ENCODE results near the gene FAM222B.

The FAM222B gene

DNA sequence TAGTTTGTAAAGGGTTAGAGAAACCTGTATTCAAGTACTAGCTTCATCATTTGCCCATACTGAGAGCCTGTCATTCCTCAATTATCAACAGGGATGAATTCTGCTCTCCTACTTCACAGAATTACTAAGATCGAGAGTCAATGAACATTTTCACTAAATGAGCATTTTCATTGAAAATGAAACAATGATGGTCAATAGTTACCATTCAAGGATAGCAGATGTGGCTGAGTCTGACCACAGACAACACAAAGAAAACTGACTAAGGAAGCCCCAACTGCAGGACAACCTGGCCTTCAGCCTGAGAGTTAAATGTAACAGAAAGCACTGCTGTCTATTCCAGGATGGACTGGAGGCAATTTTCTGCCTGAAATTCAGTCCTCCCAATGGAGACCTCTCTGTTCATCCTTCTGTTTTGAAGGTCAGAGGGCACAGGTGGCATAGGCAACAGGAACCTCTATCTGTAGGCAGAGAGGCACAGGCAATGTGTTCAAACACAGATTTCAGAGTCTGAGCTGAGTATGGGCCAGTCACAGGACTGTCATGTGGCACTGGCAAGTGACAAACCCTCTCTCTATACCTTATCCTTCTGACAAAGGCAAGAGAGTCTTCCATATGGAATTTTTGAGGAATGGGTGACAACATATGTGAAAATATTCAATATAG lies 79.3 kb downstream of the FAM222B start:
- DNase-seq: no peak

DNA sequence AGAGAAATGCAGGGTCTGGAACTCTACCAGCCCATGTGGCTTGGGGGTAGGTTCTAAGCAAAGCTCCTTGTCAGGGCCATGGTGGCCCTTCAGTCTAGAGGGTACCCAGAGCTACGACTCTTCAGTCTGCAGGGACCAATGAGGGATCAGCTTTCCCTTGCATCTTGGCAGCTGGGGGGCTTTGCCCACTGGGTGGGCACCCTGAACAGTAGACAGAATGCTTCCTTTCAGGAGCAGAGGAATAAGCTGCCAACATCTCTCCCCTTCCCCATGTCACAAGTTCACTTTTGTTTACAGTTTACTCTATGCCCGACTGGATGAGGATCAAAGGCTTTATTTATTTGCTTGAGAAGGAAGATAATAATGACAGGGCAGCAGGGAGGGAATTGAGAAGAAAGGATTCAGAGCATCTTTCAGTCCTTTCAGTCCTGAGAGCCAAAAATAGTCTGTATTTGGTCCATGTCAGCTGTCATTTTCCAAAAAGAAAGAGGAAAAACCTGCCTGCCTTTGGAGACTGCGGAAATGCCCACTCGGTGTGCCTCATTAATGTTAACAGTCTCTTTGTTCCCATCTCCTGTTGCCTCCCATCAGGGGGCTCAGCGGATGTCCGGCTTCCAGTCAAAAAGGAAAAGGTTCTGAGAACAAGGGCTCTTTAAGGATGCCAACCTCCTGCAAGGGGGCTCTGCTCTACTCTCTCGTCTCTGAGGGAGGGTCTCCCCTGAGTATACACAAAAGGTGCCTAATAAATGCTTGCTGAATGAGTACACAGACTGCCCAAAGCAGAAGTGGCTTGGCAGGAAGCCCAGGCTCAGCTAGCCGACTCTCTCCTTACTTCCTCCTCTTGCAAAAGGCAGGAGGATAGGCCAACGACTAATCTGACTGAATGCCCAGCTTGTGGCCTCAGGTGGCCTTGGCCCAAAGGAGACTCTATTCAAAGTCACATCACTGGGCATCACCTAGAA lies 81.7 kb downstream of the FAM222B start:
- DNase-seq: no peak

DNA sequence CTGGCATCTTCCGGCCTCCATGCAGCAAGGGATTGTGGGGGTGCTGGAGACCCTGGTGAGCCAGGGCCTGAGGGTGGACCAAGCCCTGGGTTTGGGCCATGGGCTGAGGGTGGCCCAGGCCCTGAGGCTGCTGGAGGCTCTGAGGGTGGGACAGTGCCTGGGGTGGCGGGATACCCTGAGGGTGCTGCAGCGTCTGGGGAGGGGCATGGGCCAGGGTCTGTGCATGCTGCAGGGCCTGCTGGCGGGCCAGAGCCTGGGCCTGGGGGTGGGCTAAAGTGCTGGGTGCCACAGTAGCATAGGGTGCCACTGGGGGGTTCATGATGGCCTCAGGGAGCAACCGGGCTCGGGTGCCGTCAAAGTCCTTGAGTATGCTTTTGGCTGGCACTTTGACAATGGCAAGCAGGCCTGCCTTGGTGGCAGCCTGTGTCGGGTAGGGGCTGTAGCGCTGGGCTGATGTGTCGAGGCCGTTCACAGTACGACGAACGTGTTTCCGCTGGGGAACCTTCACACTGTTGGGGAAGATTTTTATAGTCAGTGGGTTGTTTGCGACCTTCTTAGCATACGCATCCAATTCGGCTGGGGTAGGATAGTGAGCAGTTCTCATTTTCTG lies 83.2 kb downstream of the FAM222B start:
- no peak for DNase-seq

- no peak for DNase-seq
These were observed 84.0 kb downstream of the FAM222B start for GRCh38 chr17:28758411-28759121.

DNA sequence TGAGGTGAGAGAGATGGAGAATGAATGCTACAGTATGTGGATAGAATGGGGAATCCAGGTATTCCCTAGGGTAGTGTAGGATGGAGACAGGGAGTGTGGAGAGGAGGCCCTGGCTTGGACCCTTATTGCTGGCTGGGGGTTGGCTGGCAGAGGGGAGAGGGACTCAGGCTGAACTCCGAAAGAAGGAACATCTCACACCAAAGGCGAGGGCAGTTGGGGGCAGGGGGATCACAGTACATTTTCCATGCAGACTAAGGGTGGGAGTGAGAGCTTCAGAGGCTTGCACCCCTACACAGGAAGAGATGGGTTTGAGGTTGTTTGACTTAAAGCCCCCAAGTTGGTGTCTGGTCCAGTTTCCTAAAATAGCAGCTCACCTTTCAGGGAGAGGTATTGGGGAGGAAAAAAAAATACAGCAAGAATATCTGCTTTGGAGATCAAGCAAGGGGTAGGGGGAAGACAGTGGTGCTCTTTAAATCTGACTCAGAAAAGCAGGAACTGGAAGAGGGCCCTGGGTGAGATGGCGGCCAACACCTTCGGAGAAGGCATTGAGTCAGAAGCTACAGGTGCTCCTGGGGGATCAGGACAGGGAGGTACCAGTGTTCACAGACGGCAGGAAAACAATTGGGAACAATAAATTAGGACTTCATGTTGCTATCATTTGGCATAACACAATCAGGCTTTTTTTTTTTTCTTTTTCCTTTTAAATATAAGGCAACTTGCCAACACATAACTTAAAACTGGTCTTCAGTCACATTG lies 86.4 kb downstream of the FAM222B start:
- DNase-seq: no peak

- DNase-seq: no peak
These were observed 87.1 kb downstream of the FAM222B start for GRCh38 chr17:28755486-28755885.

- no peak for DNase-seq
These were observed 90.8 kb downstream of the FAM222B start for GRCh38 chr17:28751600-28752366.

DNA sequence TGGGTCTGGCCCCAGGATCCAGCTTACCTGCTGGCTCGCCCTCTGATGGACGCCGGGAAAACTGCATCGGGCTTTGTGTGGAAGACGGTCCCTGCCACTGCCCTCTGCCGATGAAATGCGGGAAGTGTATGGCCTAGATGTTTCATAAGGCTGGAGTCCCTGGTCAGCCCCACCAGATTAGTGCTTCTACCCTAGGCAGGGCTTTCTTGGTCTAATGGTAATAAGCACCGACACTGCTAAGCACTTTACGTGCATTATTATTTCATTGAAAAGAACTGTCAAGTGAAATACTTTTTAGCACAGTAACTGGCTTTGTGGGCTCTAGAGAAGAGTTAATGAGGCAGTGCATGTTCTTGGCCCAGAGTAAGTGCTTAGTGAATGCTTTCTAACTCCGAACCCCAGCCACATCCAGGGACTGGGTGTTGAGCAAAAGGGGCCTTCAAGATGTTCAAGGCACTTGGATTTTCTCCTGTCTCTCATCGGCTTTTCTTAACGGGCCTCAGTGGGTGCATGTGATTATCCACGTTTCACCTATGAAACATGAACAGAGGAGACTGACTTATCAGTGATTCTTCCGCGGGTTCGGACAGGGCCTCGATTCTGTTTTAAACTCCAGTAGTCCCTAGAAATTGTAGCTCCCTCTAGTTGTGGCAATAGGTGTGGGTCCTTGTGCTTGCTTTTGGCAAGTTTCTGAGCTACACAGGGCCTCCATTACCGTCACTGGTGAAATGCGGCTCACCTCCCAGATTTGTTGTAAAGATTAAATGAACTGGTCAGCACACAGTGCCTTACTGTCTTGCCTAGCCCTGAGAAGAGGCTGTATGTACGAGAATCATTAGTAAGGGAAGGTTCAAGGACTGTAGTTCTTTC lies 92.2 kb downstream of the FAM222B start:
- peak; percentile 84 for DNase-seq

DNA sequence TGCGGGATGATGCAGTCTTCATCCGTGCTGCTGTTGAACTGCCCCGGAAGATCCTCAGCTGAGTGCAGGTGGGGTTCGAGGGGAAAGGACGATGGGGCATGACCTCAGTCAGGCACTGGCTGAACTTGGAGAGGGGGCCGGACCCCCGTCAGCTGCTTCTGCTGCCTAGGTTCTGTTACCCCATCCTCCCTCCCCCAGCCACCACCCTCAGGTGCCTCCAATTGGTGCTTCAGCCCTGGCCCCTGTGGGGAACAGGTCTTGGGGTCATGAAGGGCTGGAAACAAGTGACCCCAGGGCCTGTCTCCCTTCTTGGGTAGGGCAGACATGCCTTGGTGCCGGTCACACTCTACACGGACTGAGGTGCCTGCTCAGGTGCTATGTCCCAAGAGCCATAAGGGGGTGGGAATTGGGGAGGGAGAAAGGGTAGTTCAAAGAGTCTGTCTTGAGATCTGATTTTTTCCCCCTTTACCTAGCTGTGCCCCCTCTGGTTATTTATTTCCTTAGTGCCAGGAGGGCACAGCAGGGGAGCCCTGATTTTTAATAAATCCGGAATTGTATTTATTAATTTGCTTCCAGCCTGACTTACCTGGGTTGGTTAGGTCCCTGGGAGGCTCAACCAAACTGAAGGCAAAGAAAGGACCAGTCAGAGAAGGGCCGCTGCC lies 92.9 kb downstream of the FAM222B start:
- DNase-seq: no peak

DNA sequence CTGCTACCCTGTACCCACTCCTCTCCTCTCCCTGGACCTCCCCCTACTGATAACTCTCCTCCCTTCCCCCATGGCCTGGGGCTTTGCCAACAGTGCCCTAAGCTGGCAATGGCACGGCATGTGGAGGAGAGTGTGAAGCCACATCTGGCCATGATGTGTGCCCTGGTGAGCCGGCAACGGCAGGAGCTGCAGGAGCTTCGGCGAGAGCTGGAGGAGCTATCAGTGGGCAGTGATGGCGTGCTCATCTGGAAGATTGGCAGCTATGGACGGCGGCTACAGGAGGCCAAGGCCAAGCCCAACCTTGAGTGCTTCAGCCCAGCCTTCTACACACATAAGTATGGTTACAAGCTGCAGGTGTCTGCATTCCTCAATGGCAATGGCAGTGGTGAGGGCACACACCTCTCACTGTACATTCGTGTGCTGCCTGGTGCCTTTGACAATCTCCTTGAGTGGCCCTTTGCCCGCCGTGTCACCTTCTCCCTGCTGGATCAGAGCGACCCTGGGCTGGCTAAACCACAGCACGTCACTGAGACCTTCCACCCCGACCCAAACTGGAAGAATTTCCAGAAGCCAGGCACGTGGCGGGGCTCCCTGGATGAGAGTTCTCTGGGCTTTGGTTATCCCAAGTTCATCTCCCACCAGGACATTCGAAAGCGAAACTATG lies 93.6 kb downstream of the FAM222B start:
- DNase-seq: no peak

DNA sequence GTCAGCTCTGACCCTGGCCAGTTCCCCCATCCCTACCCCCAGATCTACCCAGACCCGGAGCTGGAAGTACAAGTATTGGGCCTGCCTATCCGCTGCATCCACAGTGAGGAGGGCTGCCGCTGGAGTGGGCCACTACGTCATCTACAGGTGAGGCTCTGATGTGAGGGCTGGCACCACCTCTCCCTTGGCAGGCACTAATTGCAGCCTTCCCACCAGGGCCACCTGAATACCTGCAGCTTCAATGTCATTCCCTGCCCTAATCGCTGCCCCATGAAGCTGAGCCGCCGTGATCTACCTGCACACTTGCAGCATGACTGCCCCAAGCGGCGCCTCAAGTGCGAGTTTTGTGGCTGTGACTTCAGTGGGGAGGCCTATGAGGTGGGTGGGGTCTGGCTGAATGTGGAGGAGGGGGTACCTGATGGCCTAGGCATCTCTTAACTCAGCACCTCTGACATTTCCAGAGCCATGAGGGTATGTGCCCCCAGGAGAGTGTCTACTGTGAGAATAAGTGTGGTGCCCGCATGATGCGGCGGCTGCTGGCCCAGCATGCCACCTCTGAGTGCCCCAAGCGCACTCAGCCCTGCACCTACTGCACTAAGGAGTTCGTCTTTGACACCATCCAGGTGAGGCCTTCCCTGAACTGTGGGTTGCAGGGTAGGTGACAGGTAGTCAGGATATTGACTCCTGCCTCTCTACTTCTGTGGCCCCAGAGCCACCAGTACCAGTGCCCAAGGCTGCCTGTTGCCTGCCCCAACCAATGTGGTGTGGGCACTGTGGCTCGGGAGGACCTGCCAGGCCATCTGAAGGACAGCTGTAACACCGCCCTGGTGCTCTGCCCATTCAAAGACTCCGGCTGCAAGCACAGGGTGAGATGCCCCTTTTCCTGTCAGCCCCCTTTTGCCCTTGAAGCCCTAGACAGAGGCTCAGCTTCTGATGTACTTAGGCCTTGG lies 94.5 kb downstream of the FAM222B start:
- no peak for DNase-seq

DNA sequence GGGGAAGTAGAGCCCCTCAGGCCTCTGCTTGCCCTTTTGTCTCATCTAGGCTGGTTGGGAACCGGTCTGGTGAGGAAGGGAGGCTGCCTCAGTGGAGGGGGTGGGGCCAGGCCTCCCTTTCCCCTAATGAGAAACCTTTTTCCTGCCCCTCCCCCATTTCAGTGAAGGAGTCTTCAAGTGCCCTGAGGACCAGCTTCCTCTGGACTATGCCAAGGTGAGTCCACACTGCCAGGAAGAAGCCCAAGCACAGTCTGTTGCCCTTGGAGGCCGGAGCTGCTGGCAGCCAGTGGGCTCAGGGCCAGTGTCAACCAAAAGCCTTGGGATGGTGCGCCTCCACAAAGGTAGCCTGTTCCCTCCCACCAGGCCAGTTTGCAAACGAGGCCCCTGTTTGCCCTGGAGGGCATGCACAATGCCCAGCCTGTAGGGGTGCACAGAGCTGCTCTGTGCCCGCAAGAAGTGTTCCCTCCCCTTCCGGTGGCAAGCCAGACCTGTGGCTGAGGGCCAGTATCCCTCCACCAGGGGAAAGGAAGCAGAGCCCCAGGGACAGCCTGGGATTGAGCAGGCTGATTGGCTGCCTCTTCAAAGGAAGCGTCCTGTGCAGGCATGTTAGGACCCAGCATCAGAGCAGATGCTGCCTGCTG lies 95.4 kb downstream of the FAM222B start:
- DNase-seq: peak; percentile 69

GRCh38 chr17:28746611-28747050 lies 96.0 kb downstream of the FAM222B start:
- peak; percentile 89 for DNase-seq

DNA sequence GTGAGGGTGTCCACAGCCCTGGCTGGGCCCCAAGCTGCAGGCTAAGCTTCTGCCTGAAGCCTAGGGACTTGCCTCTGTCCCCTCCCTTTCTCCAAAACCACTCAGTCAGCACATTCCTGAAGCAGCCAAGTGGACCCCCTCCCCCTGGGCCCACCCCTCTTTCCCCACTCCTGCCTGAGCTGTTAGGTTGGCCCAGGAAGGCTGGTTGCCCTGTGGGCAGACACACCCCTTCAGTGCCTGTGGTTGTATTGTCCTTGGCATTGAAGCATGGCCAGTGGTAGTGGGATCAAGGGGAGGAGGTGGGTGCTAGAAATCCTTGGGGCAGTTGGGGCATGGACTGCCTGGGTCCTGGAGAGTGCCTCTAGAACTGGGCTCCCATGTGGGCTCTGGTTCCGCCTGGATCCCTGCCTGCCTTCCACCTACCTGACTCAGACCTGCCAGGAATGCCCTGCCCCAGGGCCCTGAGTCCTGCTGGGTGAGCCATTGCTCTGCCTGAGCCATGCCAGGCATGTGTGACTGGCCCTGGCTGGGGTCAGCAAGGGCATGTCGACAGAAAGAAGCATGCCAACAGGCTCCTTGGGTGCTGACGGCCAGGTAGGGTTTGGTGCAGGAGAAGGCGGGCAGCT lies 96.7 kb downstream of the FAM222B start:
- no peak for DNase-seq

DNA sequence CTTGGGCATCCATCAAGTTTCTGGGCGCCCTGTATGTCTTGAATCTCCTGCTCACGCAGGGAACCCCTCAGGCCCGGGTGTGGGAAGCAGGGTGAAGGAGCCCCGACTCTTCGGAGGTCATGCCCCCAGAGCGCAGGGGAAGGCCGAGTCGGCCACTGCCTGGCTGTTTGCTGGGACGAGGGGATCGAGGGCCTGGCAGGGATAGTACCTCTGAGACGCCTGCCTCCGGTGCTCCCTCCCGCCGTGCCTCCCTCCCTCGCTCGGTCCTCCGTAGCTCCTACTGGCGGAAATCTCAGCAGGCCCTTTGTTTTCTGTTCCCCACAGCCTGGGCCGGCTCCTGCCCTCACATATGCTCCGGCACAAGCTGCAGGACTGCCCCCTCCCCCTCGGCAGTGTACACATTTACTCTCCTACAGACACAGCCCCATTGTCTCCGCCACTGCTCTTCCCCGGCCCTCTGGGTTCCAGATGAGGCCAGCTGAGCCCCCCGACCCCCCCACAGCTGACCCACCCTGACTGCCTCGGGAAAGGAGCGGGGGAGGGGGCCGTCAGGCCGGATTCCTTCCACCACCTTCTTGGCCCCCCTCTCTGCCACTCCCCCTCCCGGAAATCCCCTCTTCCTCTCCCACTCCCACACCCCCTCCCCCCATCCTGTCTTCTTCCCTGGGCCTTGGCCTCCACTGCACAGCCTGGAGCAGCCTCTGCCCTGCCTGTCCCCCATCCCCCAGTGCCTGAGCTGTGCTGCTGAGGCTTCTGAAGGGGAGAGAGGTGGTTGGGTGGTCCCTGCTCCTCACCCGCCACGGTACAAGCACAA lies 97.4 kb downstream of the FAM222B start:
- peak; percentile 34 for DNase-seq

Measured in NCI-H2171 treated with DMSO at 0.1 percent for 48 hours (cell line).